HL-60 (cell line): ENCODE data around the gene DOP1B.

ENCODE experiments used
- POLR2AphosphoS5 ChIP-seq: IDR thresholded peaks from 2 replicates; pipeline ENCODE4 v1.6.1; 2012; ENCODE audit warnings: low read depth
- TF ChIP-seq, protein P1 (sequence below): IDR thresholded peaks from one replicate; pipeline ENCODE4 v1.5.1; 2011; ENCODE audit warnings: low read length, control low read depth, inconsistent platforms; ENCODE audit not compliant: insufficient read depth

DNA sequence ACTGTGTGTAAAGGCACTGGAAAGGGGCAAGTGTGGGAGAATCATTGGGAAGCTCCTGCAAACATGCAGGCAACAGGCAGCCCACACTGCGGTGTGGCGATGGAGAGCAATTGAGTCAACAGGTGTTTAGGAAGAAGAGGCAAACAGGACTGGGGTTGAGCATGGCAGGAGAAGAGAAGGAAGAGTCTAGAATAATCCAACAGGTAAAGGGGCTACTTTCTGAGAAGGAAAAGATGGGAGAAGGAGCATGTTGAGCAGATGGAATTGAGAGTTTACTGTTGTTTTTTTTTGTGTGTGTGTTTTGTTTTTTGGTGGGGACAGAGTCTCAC is 4.2 kb downstream of the DOP1B start:
- TF ChIP-seq POLR2AphosphoS5, result no peak
- TF ChIP-seq, protein P1, sequence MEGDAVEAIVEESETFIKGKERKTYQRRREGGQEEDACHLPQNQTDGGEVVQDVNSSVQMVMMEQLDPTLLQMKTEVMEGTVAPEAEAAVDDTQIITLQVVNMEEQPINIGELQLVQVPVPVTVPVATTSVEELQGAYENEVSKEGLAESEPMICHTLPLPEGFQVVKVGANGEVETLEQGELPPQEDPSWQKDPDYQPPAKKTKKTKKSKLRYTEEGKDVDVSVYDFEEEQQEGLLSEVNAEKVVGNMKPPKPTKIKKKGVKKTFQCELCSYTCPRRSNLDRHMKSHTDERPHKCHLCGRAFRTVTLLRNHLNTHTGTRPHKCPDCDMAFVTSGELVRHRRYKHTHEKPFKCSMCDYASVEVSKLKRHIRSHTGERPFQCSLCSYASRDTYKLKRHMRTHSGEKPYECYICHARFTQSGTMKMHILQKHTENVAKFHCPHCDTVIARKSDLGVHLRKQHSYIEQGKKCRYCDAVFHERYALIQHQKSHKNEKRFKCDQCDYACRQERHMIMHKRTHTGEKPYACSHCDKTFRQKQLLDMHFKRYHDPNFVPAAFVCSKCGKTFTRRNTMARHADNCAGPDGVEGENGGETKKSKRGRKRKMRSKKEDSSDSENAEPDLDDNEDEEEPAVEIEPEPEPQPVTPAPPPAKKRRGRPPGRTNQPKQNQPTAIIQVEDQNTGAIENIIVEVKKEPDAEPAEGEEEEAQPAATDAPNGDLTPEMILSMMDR, result no peak
